ENCODE results near the gene MARK3. TPM values are rescaled to one million over a fixed set of nuclear protein-coding genes. Genes with fewer than 3 reads are reported as not detected.

Gene MARK3
- 62.7 and 77.2 TPM in 2 replicates for total RNA-seq

DNA sequence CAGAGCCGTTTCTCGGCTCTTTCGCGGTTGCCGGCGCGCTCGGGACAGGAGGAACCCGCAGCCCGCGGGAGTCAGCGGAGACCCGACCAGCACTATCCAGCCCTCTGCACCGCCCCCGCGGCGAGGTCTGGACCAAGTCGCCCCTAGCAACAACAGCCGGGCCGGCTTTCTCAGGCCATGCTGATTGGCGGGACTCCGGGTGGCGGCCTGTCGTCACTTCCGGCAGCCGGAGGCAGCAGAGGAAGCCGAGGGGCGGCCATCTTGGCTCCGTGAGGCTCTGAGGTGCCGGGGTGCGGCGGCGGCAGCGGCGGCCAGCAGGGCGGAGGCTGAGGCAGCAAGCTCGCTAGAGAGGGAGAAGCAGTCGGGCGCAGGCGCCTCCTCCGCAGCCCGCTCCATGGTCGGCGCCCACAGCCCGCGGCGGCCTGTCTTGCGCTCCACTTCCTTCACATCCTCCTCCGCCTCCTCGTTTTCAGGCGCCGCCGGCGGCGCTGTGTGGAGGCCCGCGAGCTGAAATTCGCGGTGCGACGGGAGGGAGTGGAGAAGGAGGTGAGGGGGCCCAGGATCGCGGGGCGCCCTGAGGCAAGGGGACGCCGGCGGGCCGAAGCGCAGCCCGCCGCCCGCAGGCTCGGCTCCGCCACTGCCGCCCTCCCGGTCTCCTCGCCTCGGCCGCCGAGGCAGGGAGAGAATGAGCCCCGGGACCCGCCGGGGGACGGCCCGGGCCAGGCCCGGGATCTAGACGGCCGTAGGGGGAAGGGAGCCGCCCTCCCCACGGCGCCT lies at the start of gene MARK3:
MARK3 (plus strand) TSS at position 264 of the 777 bp plus-strand sequence. CDS start 615 bp downstream, outside the sequence.

DNA sequence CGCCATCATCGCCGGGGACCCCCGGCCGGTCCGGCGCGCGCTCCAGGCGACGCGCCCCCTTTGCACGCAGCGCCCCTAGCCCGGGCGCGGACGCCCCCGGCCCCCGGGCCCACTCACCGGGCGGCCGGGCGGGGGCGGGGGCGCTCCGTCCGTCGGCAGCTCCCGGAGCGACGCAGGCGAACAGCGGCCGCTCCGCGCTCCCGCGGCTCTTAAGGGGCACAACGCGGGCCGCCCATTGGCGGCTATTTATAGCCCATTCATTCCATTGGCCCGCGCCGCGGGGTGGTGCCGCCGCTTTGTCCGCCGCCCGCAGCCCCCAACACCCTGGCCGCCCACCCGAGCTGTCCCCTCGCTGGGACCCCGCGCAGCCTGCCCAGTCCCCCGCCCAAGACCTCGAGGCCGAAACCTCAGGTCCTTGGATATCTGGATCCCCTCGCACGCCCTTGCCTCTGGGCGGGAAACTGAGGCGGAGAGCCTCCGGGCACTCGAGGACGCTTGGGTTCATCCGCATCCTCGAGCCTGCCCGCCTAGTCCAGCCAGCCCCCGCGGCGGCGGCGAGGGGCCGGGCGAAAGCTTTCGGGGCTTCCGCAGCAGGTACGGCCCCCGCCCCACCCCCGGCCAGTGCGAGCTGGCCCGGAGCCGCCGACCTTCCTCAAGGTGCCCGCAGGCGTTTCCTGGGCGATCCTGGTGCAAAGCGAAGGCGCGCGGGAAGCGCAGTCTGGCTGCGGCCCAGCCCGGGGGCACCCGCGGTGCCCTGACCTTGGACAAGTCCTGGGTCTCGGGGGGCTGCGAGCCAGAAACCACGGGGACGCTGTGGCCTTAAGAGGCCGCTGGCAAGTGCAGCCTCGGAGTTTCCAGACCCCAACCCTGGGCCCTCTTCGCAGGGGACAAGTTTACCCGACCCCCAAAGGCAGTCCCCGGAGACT lies 137.7 kb downstream of the MARK3 start, which contains the start of gene CKB:
CKB (minus strand) TSS at position 182 of the 926 bp plus-strand sequence. CDS start 337 bp downstream, outside the sequence.

DNA sequence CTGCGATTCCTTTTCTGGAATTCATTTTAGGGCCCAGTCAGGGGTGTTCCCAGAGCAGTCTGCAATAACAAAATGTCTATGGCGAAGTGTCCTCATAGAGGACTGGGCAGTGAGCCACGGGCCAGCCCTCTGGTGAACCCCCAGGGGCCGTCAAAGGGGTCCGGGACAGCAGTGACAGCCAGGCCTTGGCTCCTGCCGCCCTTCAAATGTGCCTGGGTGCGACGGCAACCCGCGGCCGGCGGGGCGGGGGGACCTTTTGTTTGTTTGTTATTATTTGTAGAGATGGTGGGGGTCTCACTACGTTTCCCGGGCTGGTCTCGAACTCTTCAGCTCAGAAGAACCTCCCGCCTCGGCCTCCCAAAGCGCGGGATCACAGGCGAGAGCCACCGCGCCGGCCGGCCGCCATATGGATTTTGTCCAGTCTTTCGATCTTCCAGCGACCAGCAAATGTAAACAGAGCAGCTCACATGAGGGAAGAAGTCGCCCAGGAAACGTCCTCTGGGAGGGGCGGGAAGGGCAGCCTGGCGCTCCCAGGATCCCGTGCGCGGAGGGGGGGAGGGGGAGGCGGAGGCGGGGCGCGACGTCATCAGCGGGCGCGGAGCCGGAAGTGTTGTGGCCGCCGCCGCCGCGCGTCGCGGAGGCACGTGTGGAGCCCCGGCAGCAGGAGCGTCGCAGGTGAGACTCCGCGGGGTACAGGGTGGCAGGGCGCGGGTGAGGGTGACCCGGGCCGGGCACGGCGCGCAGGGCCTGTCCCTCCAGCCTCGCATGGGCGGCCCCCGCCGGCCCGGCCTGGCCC lies 143.6 kb downstream of the MARK3 start, which contains the start of gene TRMT61A:
TRMT61A (plus strand) TSS at position 610 of the 796 bp plus-strand sequence. CDS start 783 bp downstream, outside the sequence.

Other genes starting within 250 kb of the MARK3 start
- 105 and 115 TPM in 2 replicates for gene EIF5, start 51.2 kb upstream of the MARK3 start, total RNA-seq
- 2.7 and 4.2 TPM in 2 replicates for gene CKB, start 137.4 kb downstream of the MARK3 start, total RNA-seq
- gene TRMT61A, start 143.8 kb downstream of the MARK3 start, total RNA-seq = 6.5 and 7.5 TPM in 2 replicates
- gene BAG5, start 177.2 kb downstream of the MARK3 start, total RNA-seq = 37.7 and 39.3 TPM in 2 replicates
- gene COA8, start 177.5 kb downstream of the MARK3 start, total RNA-seq = 23.1 and 32.1 TPM in 2 replicates
- 145 and 218 TPM in 2 replicates for gene KLC1, start 243.8 kb downstream of the MARK3 start, total RNA-seq

Measured in epithelial cell of umbilical artery (primary cell).